Naive thymus-derived CD4-positive, alpha-beta T cell (primary cell): ENCODE results near the gene SET. TPM values are rescaled to one million over a fixed set of nuclear protein-coding genes. Genes with fewer than 3 reads are reported as not detected.
A peak's percentile ranks its signal among the peaks of the same experiment; 100 is the strongest.
"Not testable (repeated sequence)": the region's sequence is repeated elsewhere in the genome, so short reads cannot be mapped to it uniquely, and the experiment has no call there.

Experiments
- ATAC-seq: fragments of 150-1000 bp; cut with Tn5 transposase; 2 replicates; pipeline ENCODE4 v1.10.0; 2021; ENCODE audit warnings: mild to moderate bottlenecking, moderate library complexity
- CTCF ChIA-PET: fragments of 350-600 bp; sonication (Branson Sonifier 250); formaldehyde crosslinking; loops from one replicate; lab custom pipeline; 2021; ENCODE audit warnings: antibody characterized with exemption; lab: Charles Lee
- POLR2A ChIA-PET: fragments of 350-600 bp; sonication (Branson Sonifier 250); formaldehyde crosslinking; loops from one replicate; lab custom pipeline; 2021; ENCODE audit warnings: antibody characterized with exemption, inconsistent platforms; lab: Charles Lee
- DNase-seq, 9 donors: peaks; one replicate each; pipeline versions ENCODE4 v3.0.0 to v3.0.0-alpha.2; 2020 to 2022; ENCODE audit warnings: mixed read lengths in 1 of 9
- H3K27ac ChIP-seq: one replicate; pipeline ENCODE4 v1.7.0; 2013; ENCODE audit warnings: mild to moderate bottlenecking, low read depth, low read length, moderate library complexity
- H3K27me3 ChIP-seq, 2 donors: one replicate each; pipeline ENCODE4 v1.7.0; 2013; ENCODE audit warnings: low read length in 2 of 2, mild to moderate bottlenecking in 2 of 2, moderate library complexity in 2 of 2; ENCODE audit not compliant: control insufficient read depth in 2 of 2, insufficient read depth in 2 of 2
- H3K36me3 ChIP-seq, 3 experiments: 1 replicate in 2 of 3; 2 replicates in 1 of 3; pipeline ENCODE4 v1.7.0; 2013; ENCODE audit warnings: low read length in 3 of 3, mild to moderate bottlenecking in 3 of 3, moderate library complexity in 1 of 3; ENCODE audit not compliant: insufficient read depth in 3 of 3, control insufficient read depth in 2 of 3
- H3K4me1 ChIP-seq, 2 donors: one replicate each; pipeline ENCODE4 v1.7.0; 2013; ENCODE audit warnings: low read length in 2 of 2, mild to moderate bottlenecking in 2 of 2, moderate library complexity in 1 of 2; ENCODE audit not compliant: control insufficient read depth in 2 of 2, insufficient read depth in 2 of 2
- H3K4me3 ChIP-seq: 2 replicates; pipeline ENCODE4 v1.7.0; 2013; ENCODE audit warnings: mild to moderate bottlenecking, low read length
- H3K9me3 ChIP-seq, 3 experiments: 1 replicate in 2 of 3; 2 replicates in 1 of 3; pipeline ENCODE4 v1.7.0; 2013; ENCODE audit warnings: low read length in 3 of 3; ENCODE audit not compliant: control insufficient read depth in 2 of 3
- H3K27ac Mint-ChIP-seq, 9 donors: one replicate each; pipeline ENCODE4 v1.8.0; 2020 to 2022; ENCODE audit warnings: mixed read lengths in 9 of 9, mild to moderate bottlenecking in 8 of 9, moderate library complexity in 5 of 9, inconsistent platforms in 2 of 9
- H3K27me3 Mint-ChIP-seq, 5 donors: one replicate each; pipeline ENCODE4 v1.8.0; 2021 to 2022; ENCODE audit warnings: mixed read lengths in 5 of 5, mild to moderate bottlenecking in 1 of 5
- H3K36me3 Mint-ChIP-seq, 5 donors: one replicate each; pipeline ENCODE4 v1.8.0; 2020 to 2022; ENCODE audit warnings: mixed read lengths in 5 of 5, mild to moderate bottlenecking in 3 of 5, inconsistent platforms in 1 of 5
- H3K4me1 Mint-ChIP-seq, 7 donors: one replicate each; pipeline ENCODE4 v1.8.0; 2020 to 2022; ENCODE audit warnings: mixed read lengths in 7 of 7, mild to moderate bottlenecking in 3 of 7, inconsistent platforms in 1 of 7
- H3K4me3 Mint-ChIP-seq, 10 donors: one replicate each; pipeline ENCODE4 v1.8.0; 2020 to 2022; ENCODE audit warnings: mild to moderate bottlenecking in 10 of 10, mixed read lengths in 10 of 10, moderate library complexity in 6 of 10, inconsistent platforms in 2 of 10
- H3K9me3 Mint-ChIP-seq, 11 donors: one replicate each; pipeline ENCODE4 v1.8.0; 2020 to 2022; ENCODE audit warnings: mixed read lengths in 11 of 11, mild to moderate bottlenecking in 4 of 11, inconsistent platforms in 1 of 11, moderate library complexity in 1 of 11
- intact Hi-C, 2 donors: fragments of 100-400 bp; cut with micrococcal nuclease; formaldehyde crosslinking; loops; one replicate each; pipeline ENCODE4 v1.15.1; 2023
- polyA plus RNA-seq, 2 donors: library from polyadenylated mRNA; unstranded; fragments of 300-500 nt; fragmentation: Illumina TruSeq; gene quantifications; one replicate each; pipeline ENCODE4 v1.2.3, GENCODE V29; 2021
- total RNA-seq, 6 experiments: library from RNA in 5 of 6; stranded (reverse) in 5 of 6; gene quantifications; 1 replicate in 5 of 6; 2 replicates in 1 of 6; pipeline ENCODE4 v1.2.3 and lab custom pipeline; 2021 to 2026

SET gene
- total RNA-seq (100 to 1,000 TPM; 222 to 488 (median 270) TPM), polyA plus RNA-seq (100 to 1,000 TPM; 133 to 200 TPM), total RNA-seq (lab: John Stamatoyannopoulos, UW) (344 reads per million, percentile 97 among the genes with 10 or more reads in this experiment)

DNA sequence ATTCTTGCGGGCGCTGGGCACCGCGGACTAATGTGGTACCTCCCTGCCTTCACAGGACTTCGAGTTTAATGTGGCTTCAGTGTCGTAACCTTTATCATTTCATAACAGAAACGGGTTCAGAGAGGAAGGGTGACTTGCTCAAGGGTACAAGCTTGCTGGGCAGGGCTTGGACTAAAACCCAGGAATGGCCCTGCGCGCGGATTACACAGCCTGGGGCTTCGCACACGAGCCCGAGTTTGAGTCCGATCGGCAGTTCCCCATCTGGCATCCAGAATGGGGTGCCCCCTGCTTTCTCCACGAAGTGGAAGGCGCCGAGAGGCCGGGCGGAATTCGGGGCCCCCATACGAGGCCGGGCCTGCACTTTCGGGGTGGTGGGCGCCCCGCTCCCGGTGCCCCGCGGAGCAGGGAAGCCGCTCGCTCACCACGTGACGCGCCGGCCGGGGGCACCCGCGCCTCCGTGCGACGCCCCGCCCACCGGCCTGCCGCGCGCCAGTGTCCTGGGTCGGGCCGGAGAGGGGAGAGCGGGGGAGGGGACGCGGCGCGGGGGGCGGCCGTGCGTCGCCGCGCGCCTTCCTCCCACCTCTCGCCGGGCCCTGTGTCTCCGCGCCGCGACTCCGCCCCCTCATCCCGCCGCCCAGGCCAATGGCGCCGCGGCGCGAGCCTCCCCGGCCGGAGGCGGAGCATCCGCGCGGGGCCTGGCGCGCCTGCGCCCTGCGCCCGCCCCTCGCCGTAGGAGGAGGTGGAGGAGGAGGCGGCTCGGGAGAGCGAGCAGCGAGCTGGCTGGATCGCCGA, at the start of gene SET:
SET (plus strand) TSS at position 722 of the 792 bp plus-strand sequence. CDS start 361 bp downstream, outside the sequence.
- Mint-ChIP-seq H3K9me3 (no peaks in the 10 kb centered on the region), H3K27me3 (no peaks in the 10 kb centered on the region), H3K4me3 (peak within 1 kb of the TSS; percentile 86 to 99 (median 90)), H3K36me3 (peaks cover 9 to 26% (median 18%) of the 10 kb centered on the region in 5 donors), H3K4me1 (peaks cover 45 to 67% (median 59%) of the 10 kb centered on the region in 7 donors), H3K27ac (peak within 1 kb of the TSS; percentile 87 to 99 (median 97))
- peak within 1 kb of the TSS; percentile 84 for H3K4me3 ChIP-seq
- POLR2A ChIA-PET = interaction anchor here (0.9 to 3.4 kb wide), 11 partner anchors 10 to 171 kb away, joined by 3 to 17 read pairs (median 5); partner anchors contain the start of genes DYNC2I2, ENDOG, SPTAN1 and ZDHHC12
- peak; percentile 86 to 97 (median 93) for DNase-seq
- H3K27me3 ChIP-seq = no peaks in the 10 kb centered on the region
- ATAC-seq = peak; percentile 89
- H3K27ac ChIP-seq = peak within 1 kb of the TSS; percentile 85
- intact Hi-C loops = loop anchor here (1.0 to 10.0 kb wide), 15 partner anchors 14 to 414 kb away; partner anchors contain the start of genes DYNC2I2 (in 2 of the 2), ODF2 (in 2 of the 2), PKN3 (in 2 of the 2) and SPTAN1 (in 2 of the 2)
- H3K4me1 ChIP-seq = peaks cover 22 to 48% of the 10 kb centered on the region in 2 donors
- CTCF ChIA-PET = no interaction called here
- H3K36me3 ChIP-seq = peaks cover 6 to 26% (median 12%) of the 10 kb centered on the region in 3 experiments
- no peaks in the 10 kb centered on the region for H3K9me3 ChIP-seq

DNA sequence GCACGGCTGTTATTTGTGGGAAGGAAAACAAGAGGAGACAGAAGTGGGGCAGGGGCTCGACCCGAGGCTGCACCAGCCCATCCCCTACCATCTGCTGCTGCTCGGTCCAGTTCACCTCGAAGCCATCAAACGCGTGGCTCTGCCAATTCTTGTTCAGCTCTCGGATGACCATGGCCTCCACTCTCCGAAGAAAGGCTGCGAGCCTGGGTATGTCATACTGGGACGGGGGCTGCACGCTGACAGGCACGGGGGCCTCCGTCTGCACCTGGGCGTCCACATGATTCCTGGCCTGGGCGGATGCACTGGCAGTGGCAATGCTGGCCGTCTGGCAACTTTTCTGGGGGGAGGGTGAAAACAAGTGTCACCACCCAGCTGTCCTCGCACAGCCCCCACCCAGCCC, 48.4 kb upstream of the SET start:
- Histone ChIP-seq H3K9me3 (no peaks in the 10 kb centered on the region), H3K27ac (no peak overlapping the region), H3K27me3 (no peaks in the 10 kb centered on the region), H3K4me3 (no peak overlapping the region), H3K36me3 (no peaks in the 10 kb centered on the region), H3K4me1 (no peaks in the 10 kb centered on the region)
- Mint-ChIP-seq H3K27ac (no peak overlapping the region), H3K4me1 (peaks cover 0 to 3% (median 0%) of the 10 kb centered on the region in 7 donors), H3K4me3 (no peak overlapping the region), H3K27me3 (no peaks in the 10 kb centered on the region), H3K36me3 (peaks cover 0 to 1% (median 0%) of the 10 kb centered on the region in 5 donors), H3K9me3 (no peaks in the 10 kb centered on the region)
- POLR2A ChIA-PET = no interaction called here
- ATAC-seq = no peak
- no peak for DNase-seq
- CTCF ChIA-PET = no interaction called here
- intact Hi-C loops = no loop called here

GRCh38 chr9:128642675-128643245, 46.3 kb upstream of the SET start:
- peaks cover 0 to 3% (median 0%) of the 10 kb centered on the region in 7 donors for H3K4me1 Mint-ChIP-seq
- H3K4me1 ChIP-seq = no peaks in the 10 kb centered on the region
- ATAC-seq (no peak), DNase-seq (no peak)
- no peaks in the 10 kb centered on the region for H3K9me3 Mint-ChIP-seq
- H3K27ac Mint-ChIP-seq = peak overlapping the region in 4 of 9 donors; percentile 10 to 50 (median 20)
- H3K9me3 ChIP-seq = no peaks in the 10 kb centered on the region
- H3K36me3 ChIP-seq = no peaks in the 10 kb centered on the region
- H3K27ac ChIP-seq = no peak overlapping the region
- POLR2A ChIA-PET = interaction anchor here (0.6 kb wide), 1 partner anchor 299 kb away, joined by 3 read pairs; no protein-coding TSS in a partner anchor
- H3K27me3 ChIP-seq = no peaks in the 10 kb centered on the region
- intact Hi-C loops = no loop called here
- H3K4me3 ChIP-seq = no peak overlapping the region
- peaks cover 0 to 1% (median 0%) of the 10 kb centered on the region in 5 donors for H3K36me3 Mint-ChIP-seq
- CTCF ChIA-PET = no interaction called here
- peak overlapping the region in 1 of 10 donors; percentile 40 for H3K4me3 Mint-ChIP-seq
- H3K27me3 Mint-ChIP-seq = no peaks in the 10 kb centered on the region

GRCh38 chr9:128643519-128644300, 45.3 kb upstream of the SET start:
- POLR2A ChIA-PET = interaction anchor here (0.8 to 1.0 kb wide), 2 partner anchors 45 to 90 kb away, joined by 3 to 5 read pairs; partner anchors contain the start of gene SET
- no peaks in the 10 kb centered on the region for H3K27me3 ChIP-seq
- Mint-ChIP-seq H3K4me1 (peaks cover 0 to 3% (median 0%) of the 10 kb centered on the region in 7 donors), H3K27ac (peak overlapping the region in 1 of 9 donors; percentile 60), H3K9me3 (peaks cover 0 to 1% (median 0%) of the 10 kb centered on the region in 11 donors), H3K4me3 (no peak overlapping the region), H3K27me3 (no peaks in the 10 kb centered on the region), H3K36me3 (peaks cover 0 to 1% (median 0%) of the 10 kb centered on the region in 5 donors)
- H3K27ac ChIP-seq = no peak overlapping the region
- no peaks in the 10 kb centered on the region for H3K36me3 ChIP-seq
- H3K4me1 ChIP-seq = no peaks in the 10 kb centered on the region
- intact Hi-C loops = no loop called here
- ATAC-seq (no peak), DNase-seq (no peak)
- CTCF ChIA-PET = interaction anchor here (0.6 to 0.7 kb wide), 2 partner anchors 15 to 19 kb away, joined by 3 read pairs; no protein-coding TSS in a partner anchor
- H3K4me3 ChIP-seq = no peak overlapping the region
- no peaks in the 10 kb centered on the region for H3K9me3 ChIP-seq

GRCh38 chr9:128648206-128648605, 40.8 kb upstream of the SET start:
- CTCF ChIA-PET = interaction anchor here (0.6 to 2.6 kb wide), 5 partner anchors 9 to 400 kb away, joined by 3 to 11 read pairs (median 5); no protein-coding TSS in a partner anchor
- not testable (repeated sequence) for H3K27me3 Mint-ChIP-seq, H3K4me1 ChIP-seq, H3K36me3 Mint-ChIP-seq, H3K27me3 ChIP-seq, H3K9me3 ChIP-seq, H3K4me3 ChIP-seq, H3K4me3 Mint-ChIP-seq, H3K4me1 Mint-ChIP-seq, H3K27ac Mint-ChIP-seq, H3K27ac ChIP-seq, H3K9me3 Mint-ChIP-seq, H3K36me3 ChIP-seq
- intact Hi-C loops = loop anchor here (2.0 to 5.0 kb wide), 5 partner anchors 39 to 281 kb away; partner anchors contain the start of genes SET (in 2 of the 2) and ENDOG (in 1 of the 2)
- POLR2A ChIA-PET = interaction anchor here (1.0 kb wide), 1 partner anchor 44 kb away, joined by 4 read pairs; no protein-coding TSS in a partner anchor
- ATAC-seq (peak; percentile 97), DNase-seq (peak; percentile 54 to 74 (median 71))
